Measurements from ENCODE around the gene GRIP2. TPM values are rescaled to one million over a fixed set of nuclear protein-coding genes. Genes with fewer than 3 reads are reported as not detected.

Gene GRIP2
- total RNA-seq, 3 donors from 2014 or later (not counting 1 experiment from before 2014, with no cell fraction given): not detected

- Histone ChIP-seq H3K9me3 (ENCODE audit: control insufficient read depth, insufficient read depth, low read length) (no peaks in the 10 kb centered on the region), H3K36me3 (ENCODE audit: control insufficient read depth, insufficient read depth, low read length) (no peaks in the 10 kb centered on the region), H3K27me3 (ENCODE audit: control insufficient read depth, insufficient read depth, low read length) (no peaks in the 10 kb centered on the region), H3K27ac (ENCODE audit: low read length) (no peak overlapping the region), H3K4me3 (ENCODE audit: low read length) (no peak overlapping the region), H3K4me1 (ENCODE audit: control insufficient read depth, insufficient read depth, low read length) (peaks cover 3% of the 10 kb centered on the region)
- intact Hi-C loops (cut with micrococcal nuclease): no loop called here
- DNase-seq: no peak
- 88% methylated on average over 17 of the region's 18 CpGs for WGBS (ENCODE audit: insufficient coverage)
- no peak for ATAC-seq
- H3K27ac Mint-ChIP-seq: no peak overlapping the region
- H3K9me3 Mint-ChIP-seq: no peaks in the 10 kb centered on the region
- H3K36me3 Mint-ChIP-seq: no peaks in the 10 kb centered on the region
- H3K4me1 Mint-ChIP-seq: peaks cover 0 to 6% of the 10 kb centered on the region in 2 donors
- TF ChIP-seq CTCF (IDR thresholded peaks at IDR 0.05): no peak
- H3K4me3 Mint-ChIP-seq: no peak overlapping the region
- H3K27me3 Mint-ChIP-seq (ENCODE audit: low read depth in 2 of 2): peaks cover 0 to 2% of the 10 kb centered on the region in 2 donors
Measured at GRCh38 chr3:14513566-14514322, 26.4 kb downstream of the GRIP2 start.

GRCh38 chr3:14512942-14513327 lies 27.2 kb downstream of the GRIP2 start:
- H3K27ac Mint-ChIP-seq: no peak overlapping the region
- H3K36me3 Mint-ChIP-seq: no peaks in the 10 kb centered on the region
- ATAC-seq: no peak
- Histone ChIP-seq H3K4me1 (ENCODE audit: control insufficient read depth, insufficient read depth, low read length) (peaks cover 3% of the 10 kb centered on the region), H3K36me3 (ENCODE audit: control insufficient read depth, insufficient read depth, low read length) (no peaks in the 10 kb centered on the region), H3K9me3 (ENCODE audit: control insufficient read depth, insufficient read depth, low read length) (no peaks in the 10 kb centered on the region), H3K27me3 (ENCODE audit: control insufficient read depth, insufficient read depth, low read length) (no peaks in the 10 kb centered on the region), H3K27ac (ENCODE audit: low read length) (no peak overlapping the region), H3K4me3 (ENCODE audit: low read length) (no peak overlapping the region)
- H3K4me3 Mint-ChIP-seq: no peak overlapping the region
- no peak for TF ChIP-seq CTCF (IDR thresholded peaks at IDR 0.05)
- H3K9me3 Mint-ChIP-seq: no peaks in the 10 kb centered on the region
- H3K27me3 Mint-ChIP-seq (ENCODE audit: low read depth in 2 of 2): peaks cover 0 to 5% of the 10 kb centered on the region in 2 donors
- H3K4me1 Mint-ChIP-seq: peaks cover 0 to 13% of the 10 kb centered on the region in 2 donors
- intact Hi-C loops (cut with micrococcal nuclease): no loop called here
- DNase-seq: no peak
- 69% methylated on average over 9 of the region's 9 CpGs for WGBS (ENCODE audit: insufficient coverage)

GRCh38 chr3:14512281-14512941 lies 27.7 kb downstream of the GRIP2 start:
- H3K4me3 Mint-ChIP-seq: no peak overlapping the region
- no peak for DNase-seq
- Histone ChIP-seq H3K27ac (ENCODE audit: low read length) (no peak overlapping the region), H3K4me3 (ENCODE audit: low read length) (no peak overlapping the region), H3K27me3 (ENCODE audit: control insufficient read depth, insufficient read depth, low read length) (no peaks in the 10 kb centered on the region), H3K9me3 (ENCODE audit: control insufficient read depth, insufficient read depth, low read length) (no peaks in the 10 kb centered on the region), H3K36me3 (ENCODE audit: control insufficient read depth, insufficient read depth, low read length) (no peaks in the 10 kb centered on the region), H3K4me1 (ENCODE audit: control insufficient read depth, insufficient read depth, low read length) (peaks cover 3% of the 10 kb centered on the region)
- WGBS (ENCODE audit: insufficient coverage): 89% methylated on average over 19 of the region's 19 CpGs
- no peak for ATAC-seq
- peaks cover 0 to 13% of the 10 kb centered on the region in 2 donors for H3K4me1 Mint-ChIP-seq
- no peaks in the 10 kb centered on the region for H3K9me3 Mint-ChIP-seq
- intact Hi-C loops (cut with micrococcal nuclease): no loop called here
- H3K27me3 Mint-ChIP-seq (ENCODE audit: low read depth in 2 of 2): peaks cover 0 to 5% of the 10 kb centered on the region in 2 donors
- H3K36me3 Mint-ChIP-seq: no peaks in the 10 kb centered on the region
- TF ChIP-seq CTCF (IDR thresholded peaks at IDR 0.05): no peak
- H3K27ac Mint-ChIP-seq: no peak overlapping the region

All from natural killer cell (primary cell).